PFSK-1 (cell line): Measurements from ENCODE around the gene PI4K2A.

Experiments used
- POLR2AphosphoS5 ChIP-seq: IDR thresholded peaks from 2 replicates; pipeline ENCODE4 v1.6.1; 2012; ENCODE audit warnings: low read depth, mild to moderate bottlenecking, control low read depth, low read length, moderate library complexity
- REST ChIP-seq, 2 experiments: IDR thresholded peaks; 2 replicates each; pipeline versions ENCODE4 v1.6.1 to v1.8.0; 2011 to 2012; ENCODE audit warnings: low read depth in 2 of 2, low read length in 2 of 2, control low read depth in 1 of 2, inconsistent platforms in 1 of 2, mild to moderate bottlenecking in 1 of 2, moderate library complexity in 1 of 2; ENCODE audit not compliant: insufficient read depth in 1 of 2
- SIN3A ChIP-seq: IDR thresholded peaks from 2 replicates; pipeline ENCODE4 v1.6.1; 2012; ENCODE audit warnings: mild to moderate bottlenecking, low read length, moderate library complexity, borderline replicate concordance; ENCODE audit not compliant: insufficient read depth
- TAF1 ChIP-seq: IDR thresholded peaks from 2 replicates; pipeline ENCODE4 v1.6.1; 2012; ENCODE audit warnings: low read length, control low read depth, borderline replicate concordance; ENCODE audit not compliant: insufficient read depth

GRCh38 chr10:97684866-97685394 lies 44.5 kb downstream of the PI4K2A start:
- TF ChIP-seq POLR2AphosphoS5 (no peak), SIN3A (no peak), TAF1 (no peak), REST (IDR thresholded peaks at IDR 0.05; ENCODE audit: insufficient read depth in 1 of 2, low read depth in 2 of 2, low read length in 2 of 2) (no peak)
